Fibroblast of lung (primary cell): Measurements from ENCODE around the gene SSH2. TPM values are rescaled to one million over a fixed set of nuclear protein-coding genes. Genes with fewer than 3 reads are reported as not detected.

Source experiments
- DNase-seq, 2 donors: peaks; one replicate each; pipeline versions ENCODE4 v3.0.0 to v3.0.0-alpha.2; 2010; ENCODE audit warnings: low read depth in 2 of 2
- H2AFZ ChIP-seq: 2 replicates; pipeline ENCODE4 v1.5.1; 2012; ENCODE audit warnings: low read length, control low read depth, inconsistent platforms
- H3K27ac ChIP-seq: 2 replicates; pipeline ENCODE4 v1.5.1; 2011; ENCODE audit warnings: low read length, control low read depth; ENCODE audit not compliant: insufficient read depth
- H3K27me3 ChIP-seq: 2 replicates; pipeline ENCODE4 v1.5.1; 2011; ENCODE audit warnings: mild to moderate bottlenecking, low read length; ENCODE audit not compliant: control insufficient read depth, insufficient read depth
- H3K36me3 ChIP-seq: 2 replicates; pipeline ENCODE4 v1.5.1; 2011; ENCODE audit warnings: low read length; ENCODE audit not compliant: control insufficient read depth, insufficient read depth
- H3K4me1 ChIP-seq: 2 replicates; pipeline ENCODE4 v1.5.1; 2011; ENCODE audit warnings: low read length; ENCODE audit not compliant: control insufficient read depth, insufficient read depth; ENCODE audit errors: extremely low read depth
- H3K4me2 ChIP-seq: 2 replicates; pipeline ENCODE4 v1.5.1; 2011; ENCODE audit warnings: low read length, control low read depth; ENCODE audit not compliant: insufficient read depth; ENCODE audit errors: extremely low read depth
- H3K4me3 ChIP-seq, 4 experiments: fragments of 200-600 bp in 1 of 4; sonication (generic) in 1 of 4; replicated peaks in 1 of 4; 2 replicates each; pipeline ENCODE4 v1.5.1; 2011 to 2016; ENCODE audit warnings: low read length in 4 of 4, low read depth in 3 of 4, mild to moderate bottlenecking in 3 of 4, control low read depth in 2 of 4, inconsistent platforms in 1 of 4, mixed read lengths in 1 of 4; ENCODE audit not compliant: insufficient read depth in 1 of 4; ENCODE audit errors: control extremely low read depth in 1 of 4
- H3K79me2 ChIP-seq: 2 replicates; pipeline ENCODE4 v1.5.1; 2012; ENCODE audit warnings: mild to moderate bottlenecking, low read length, inconsistent platforms; ENCODE audit not compliant: control insufficient read depth, insufficient read depth
- H3K9ac ChIP-seq: 2 replicates; pipeline ENCODE4 v1.5.1; 2011; ENCODE audit warnings: mild to moderate bottlenecking, low read length, control low read depth; ENCODE audit not compliant: insufficient read depth
- H3K9me3 ChIP-seq: 2 replicates; pipeline ENCODE4 v1.5.1; 2012; ENCODE audit warnings: low read depth, low read length; ENCODE audit not compliant: control insufficient read depth, insufficient read depth
- H4K20me1 ChIP-seq: 2 replicates; pipeline ENCODE4 v1.5.1; 2011; ENCODE audit warnings: low read length; ENCODE audit not compliant: control insufficient read depth, insufficient read depth; ENCODE audit errors: extremely low read depth
- EZH2 ChIP-seq: IDR thresholded peaks from 2 replicates; pipeline ENCODE4 v1.5.1; 2012; ENCODE audit warnings: low read length, control low read depth, mild to moderate bottlenecking; ENCODE audit errors: missing control alignments
- polyA plus RNA-seq, 2 donors: library from polyadenylated mRNA; depleted of rRNA in 1 of 2; stranded (reverse) in 1 of 2; unstranded in 1 of 2; fragments of >200 nt; gene quantifications; 2 replicates each; pipeline ENCODE4 v1.2.1, GENCODE V29; 2011 to 2012; ENCODE audit warnings: missing spikeins in 1 of 2
- total RNA-seq: library from RNA; depleted of rRNA; stranded (reverse); fragments of >200 nt; gene quantifications from 2 replicates; pipeline ENCODE4 v1.2.1, GENCODE V29; 2014
- TF ChIP-seq, protein P1 (sequence below), 2 donors: IDR thresholded peaks in 1 of 2; conservative IDR thresholded peaks in 1 of 2; 1 replicate in 1 of 2; 2 replicates in 1 of 2; pipeline ENCODE4 v1.5.1; 2011 to 2012; ENCODE audit warnings: low read length in 2 of 2, control low read depth in 1 of 2, inconsistent platforms in 1 of 2, low read depth in 1 of 2, mild to moderate bottlenecking in 1 of 2

SSH2 gene
- total and polyA plus RNA-seq, 2 donors (not counting 1 experiment from before 2014, with no cell fraction given): 21.0 to 30.2 TPM

DNA sequence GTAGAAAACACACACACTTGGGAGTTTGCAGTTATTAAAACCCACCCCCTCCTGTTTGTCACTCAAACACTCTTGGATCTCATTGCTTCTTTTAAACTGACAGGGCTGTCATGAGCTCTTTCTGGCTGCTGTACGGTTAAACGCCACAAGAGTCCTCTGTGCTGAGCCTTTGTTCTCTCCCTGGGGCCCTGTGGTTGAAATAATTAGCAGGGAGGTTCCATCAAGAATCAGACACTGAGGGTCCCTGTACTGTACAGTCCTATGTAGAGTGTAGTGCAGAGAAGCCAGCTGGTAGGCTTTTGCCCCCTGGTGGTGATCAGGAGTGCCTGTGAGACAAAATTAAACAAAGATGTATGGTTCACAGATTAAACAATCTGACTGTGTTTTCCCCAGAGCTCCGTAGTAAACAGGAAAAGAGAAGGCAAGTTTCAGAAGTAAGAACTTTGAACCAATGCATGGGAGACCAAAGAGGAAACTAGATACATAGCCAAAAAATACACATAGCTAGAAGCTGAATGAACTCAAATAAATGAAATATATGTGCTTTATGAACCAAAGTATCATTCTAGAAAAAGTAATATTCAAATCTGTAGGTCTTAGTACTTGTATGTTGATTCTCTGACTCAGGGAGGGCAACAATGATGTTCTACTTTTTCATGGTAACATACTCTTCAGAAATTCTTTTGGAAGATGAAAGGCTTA lies 1.4 kb upstream of the SSH2 start:
- H3K9me3 ChIP-seq: no peaks in the 10 kb centered on the region
- H3K27ac ChIP-seq: no peak overlapping the region
- H2AFZ ChIP-seq: peak overlapping the region; percentile 72
- no peaks in the 10 kb centered on the region for H3K36me3 ChIP-seq
- no peaks in the 10 kb centered on the region for H3K27me3 ChIP-seq
- H3K79me2 ChIP-seq: peaks cover 34% of the 10 kb centered on the region
- no peaks in the 10 kb centered on the region for H4K20me1 ChIP-seq
- TF ChIP-seq EZH2: no peak
- TF ChIP-seq, protein P1, sequence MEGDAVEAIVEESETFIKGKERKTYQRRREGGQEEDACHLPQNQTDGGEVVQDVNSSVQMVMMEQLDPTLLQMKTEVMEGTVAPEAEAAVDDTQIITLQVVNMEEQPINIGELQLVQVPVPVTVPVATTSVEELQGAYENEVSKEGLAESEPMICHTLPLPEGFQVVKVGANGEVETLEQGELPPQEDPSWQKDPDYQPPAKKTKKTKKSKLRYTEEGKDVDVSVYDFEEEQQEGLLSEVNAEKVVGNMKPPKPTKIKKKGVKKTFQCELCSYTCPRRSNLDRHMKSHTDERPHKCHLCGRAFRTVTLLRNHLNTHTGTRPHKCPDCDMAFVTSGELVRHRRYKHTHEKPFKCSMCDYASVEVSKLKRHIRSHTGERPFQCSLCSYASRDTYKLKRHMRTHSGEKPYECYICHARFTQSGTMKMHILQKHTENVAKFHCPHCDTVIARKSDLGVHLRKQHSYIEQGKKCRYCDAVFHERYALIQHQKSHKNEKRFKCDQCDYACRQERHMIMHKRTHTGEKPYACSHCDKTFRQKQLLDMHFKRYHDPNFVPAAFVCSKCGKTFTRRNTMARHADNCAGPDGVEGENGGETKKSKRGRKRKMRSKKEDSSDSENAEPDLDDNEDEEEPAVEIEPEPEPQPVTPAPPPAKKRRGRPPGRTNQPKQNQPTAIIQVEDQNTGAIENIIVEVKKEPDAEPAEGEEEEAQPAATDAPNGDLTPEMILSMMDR (conservative IDR thresholded peaks at IDR 0.05 in 1 of 2, IDR thresholded peaks at IDR 0.05 in 1 of 2; ENCODE audit: low read depth in 1 of 2, low read length in 2 of 2): peak; percentile 93 to 97
- peak overlapping the region; percentile 69 to 98 (median 93) for H3K4me3 ChIP-seq
- H3K4me2 ChIP-seq: peak overlapping the region; percentile 98
- H3K4me1 ChIP-seq: peaks cover 6% of the 10 kb centered on the region
- H3K9ac ChIP-seq: no peak overlapping the region
- DNase-seq: peak; percentile 71 to 82

DNA sequence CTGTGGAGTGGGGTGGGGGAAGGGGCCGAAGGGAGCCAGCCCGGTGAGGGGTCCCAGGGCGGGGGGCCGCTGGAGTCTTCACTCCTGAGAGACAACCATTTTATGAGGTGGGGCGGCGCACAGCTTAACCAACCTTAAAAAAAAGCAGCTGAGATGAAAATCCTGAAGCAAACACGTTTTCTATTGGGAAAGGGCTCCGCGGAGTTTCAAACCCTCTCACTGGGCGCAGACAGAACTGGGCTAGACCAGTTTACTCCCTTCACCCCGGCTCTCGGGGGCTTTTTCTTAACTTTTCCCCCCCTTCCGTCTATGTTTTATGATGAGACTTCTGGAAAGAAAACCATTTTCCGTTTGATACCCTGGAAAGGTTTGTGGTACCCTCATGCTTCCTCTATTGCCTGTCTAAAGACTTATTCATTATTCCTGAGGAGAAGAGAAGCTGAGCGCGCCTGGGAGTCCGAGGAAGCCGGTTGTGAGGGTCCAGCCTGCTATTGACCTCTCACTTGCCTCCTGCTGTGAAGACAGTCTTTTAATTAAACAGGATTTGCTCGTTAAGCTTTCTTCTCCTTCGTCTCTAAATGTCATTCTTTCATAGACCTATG lies 482 bp upstream of the SSH2 start:
- DNase-seq: peak in 1 of 2 donors; percentile 60
- H3K4me1 ChIP-seq: peaks cover 6% of the 10 kb centered on the region
- TF ChIP-seq EZH2: no peak
- TF ChIP-seq, protein P1 (conservative IDR thresholded peaks at IDR 0.05 in 1 of 2, IDR thresholded peaks at IDR 0.05 in 1 of 2; ENCODE audit: low read depth in 1 of 2, low read length in 2 of 2): no peak
- H3K36me3 ChIP-seq: no peaks in the 10 kb centered on the region
- H3K4me3 ChIP-seq: peak overlapping the region; percentile 69 to 98 (median 93)
- peak overlapping the region; percentile 98 for H3K4me2 ChIP-seq
- H4K20me1 ChIP-seq: no peaks in the 10 kb centered on the region
- H3K27me3 ChIP-seq: no peaks in the 10 kb centered on the region
- H3K9me3 ChIP-seq: no peaks in the 10 kb centered on the region
- peak overlapping the region; percentile 84 for H3K27ac ChIP-seq
- H2AFZ ChIP-seq: peak overlapping the region; percentile 67
- H3K9ac ChIP-seq: peak overlapping the region; percentile 43
- H3K79me2 ChIP-seq: peaks cover 40% of the 10 kb centered on the region

DNA sequence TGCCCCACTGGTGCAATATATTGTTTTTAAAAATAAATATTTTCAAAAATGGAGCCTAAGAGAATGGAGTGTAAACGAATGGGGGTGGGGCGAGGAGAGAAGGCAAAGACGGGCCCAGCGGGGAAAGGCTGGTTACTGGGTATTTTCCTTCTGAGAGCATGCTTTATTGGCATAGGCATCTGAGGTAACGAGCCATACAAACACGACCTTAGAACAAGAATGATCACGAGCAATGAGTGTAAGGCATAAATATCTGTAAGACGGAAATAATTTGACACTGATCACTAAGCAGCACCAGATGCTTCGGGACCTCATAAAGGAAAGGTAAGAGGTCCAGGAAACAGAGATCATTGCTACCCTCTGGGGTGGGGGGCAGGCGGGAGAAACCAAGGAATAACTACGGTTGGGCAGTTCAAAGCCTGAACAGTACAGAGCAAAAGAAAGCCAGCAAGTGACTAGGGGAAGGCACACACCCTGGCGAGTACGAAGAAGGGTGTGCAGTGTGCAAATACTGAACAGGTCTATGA lies 959 bp downstream of the SSH2 start:
- TF ChIP-seq, protein P1 (conservative IDR thresholded peaks at IDR 0.05 in 1 of 2, IDR thresholded peaks at IDR 0.05 in 1 of 2; ENCODE audit: low read depth in 1 of 2, low read length in 2 of 2): no peak
- no peak for TF ChIP-seq EZH2
- no peaks in the 10 kb centered on the region for H4K20me1 ChIP-seq
- peak overlapping the region; percentile 76 for H3K9ac ChIP-seq
- peak overlapping the region; percentile 84 for H3K27ac ChIP-seq
- peak overlapping the region; percentile 86 for H3K4me2 ChIP-seq
- peak; percentile 21 to 45 for DNase-seq
- H3K4me1 ChIP-seq: peaks cover 6% of the 10 kb centered on the region
- peak overlapping the region; percentile 95 for H2AFZ ChIP-seq
- H3K4me3 ChIP-seq: peak overlapping the region; percentile 69 to 98 (median 93)
- H3K36me3 ChIP-seq: no peaks in the 10 kb centered on the region
- no peaks in the 10 kb centered on the region for H3K9me3 ChIP-seq
- H3K27me3 ChIP-seq: no peaks in the 10 kb centered on the region
- peaks cover 49% of the 10 kb centered on the region for H3K79me2 ChIP-seq
